Lower leg skin (tissue), 4 donors: ENCODE results near the gene ACTN4. TPM values are rescaled to one million over a fixed set of nuclear protein-coding genes. Genes with fewer than 3 reads are reported as not detected.
"Not testable (repeated sequence)": the region's sequence is repeated elsewhere in the genome, so short reads cannot be mapped to it uniquely, and the experiment has no call there.

Experiments
- DNase-seq, 2 donors: peaks; one replicate each; pipeline ENCODE4 v3.0.0-alpha.2; 2019; ENCODE audit warnings: low spot score in 2 of 2
- H3K4me3 ChIP-seq: fragments of 200-600 bp; sonication (generic); 2 replicates; pipeline ENCODE4 v1.5.1; 2017; ENCODE audit warnings: mild to moderate bottlenecking, low read depth; ENCODE audit not compliant: poor library complexity, severe bottlenecking
- POLR2A ChIP-seq, 2 donors: fragments of 450-650 bp; IDR thresholded peaks; one replicate each; pipeline ENCODE4 v1.6.1; 2016 to 2017; ENCODE audit warnings: antibody characterized with exemption in 2 of 2, mild to moderate bottlenecking in 1 of 2, moderate library complexity in 1 of 2
- WGBS, 2 donors: methylation state at CpG; one replicate each; pipeline ENCODE4 v1.1.5; 2018; 5-methylcytosine and 5-hydroxymethylcytosine counted together
- intact Hi-C: fragments of 100-400 bp; cut with DNase I; formaldehyde crosslinking; loops from one replicate; pipeline ENCODE4 v1.15.0; 2023; ENCODE audit warnings: low total_unique reads
- total RNA-seq, 4 donors: library from RNA; depleted of rRNA; stranded (reverse); fragments of >200 nt; gene quantifications; one replicate each; pipeline ENCODE4 v1.1.0, GENCODE V29; 2016
- TF ChIP-seq, protein P1 (sequence below), 3 donors: fragments of 450-650 bp; IDR thresholded peaks; one replicate each; pipeline ENCODE4 v1.5.1; 2016; ENCODE audit warnings: antibody characterized with exemption in 3 of 3, mild to moderate bottlenecking in 3 of 3, moderate library complexity in 2 of 3

ACTN4 gene
- total RNA-seq, 4 donors from 2014 or later: 411 to 572 (median 469) TPM

DNA sequence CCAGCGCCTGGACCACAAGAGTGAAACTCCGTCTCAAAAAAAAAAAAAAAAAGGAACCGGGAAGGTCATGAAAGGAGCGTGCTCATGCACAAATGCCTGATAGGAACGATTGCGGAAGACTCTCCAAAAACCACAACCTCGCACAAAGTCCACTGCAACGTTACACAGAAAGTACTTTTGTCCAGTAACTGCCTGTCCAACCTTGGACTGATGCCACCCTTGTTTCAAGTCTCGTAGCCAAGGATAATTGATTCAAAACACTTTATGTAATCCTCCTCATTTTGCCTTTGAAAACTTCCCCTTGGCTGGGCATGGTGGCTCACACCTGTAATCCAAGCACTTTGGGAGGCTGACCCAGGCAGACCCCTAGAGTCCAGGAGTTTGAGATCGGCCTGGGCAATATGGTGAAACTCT is 112.1 kb downstream of the ACTN4 start:
- 69 to 77% methylated on average over 10 of the region's 10 CpGs for WGBS, 2 donors
- DNase-seq: no peak
- intact Hi-C loops: no loop called here

DNA sequence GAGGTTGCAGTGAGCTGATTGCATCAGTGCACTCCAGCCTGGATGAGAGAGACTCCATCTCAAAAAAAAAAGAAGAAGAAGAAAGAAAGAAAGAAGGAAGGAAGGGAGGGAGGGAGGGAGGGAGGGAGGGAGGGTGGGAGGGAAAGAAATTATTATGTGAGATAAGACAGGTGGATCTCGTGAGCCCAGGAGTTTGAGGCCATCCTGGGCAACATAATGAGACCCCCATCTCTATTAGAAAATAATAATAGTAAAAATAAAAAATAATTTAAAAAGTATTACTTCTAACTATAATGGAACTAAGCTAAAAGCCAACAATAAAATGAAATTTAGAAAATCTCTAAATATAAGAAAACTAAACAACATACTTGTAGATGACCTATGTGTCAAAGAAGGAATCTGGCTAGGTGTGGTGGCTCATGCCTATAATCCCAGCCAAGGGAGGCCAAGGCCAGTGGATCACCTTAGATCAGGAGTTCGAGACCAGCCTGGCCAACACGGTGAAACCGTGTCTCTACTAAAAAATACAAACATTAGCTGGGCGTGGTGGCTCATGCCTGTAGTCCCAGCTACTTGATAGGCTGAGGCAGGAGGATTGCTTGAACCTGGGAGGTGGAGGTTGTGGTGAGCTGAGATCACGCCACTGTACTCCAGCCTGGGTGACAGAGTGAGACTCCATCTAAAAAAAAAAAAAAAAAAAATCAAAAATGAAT is 113.5 kb downstream of the ACTN4 start:
- H3K4me3 ChIP-seq, intact Hi-C loops, DNase-seq: not testable (repeated sequence)
- WGBS, 2 donors: 70 to 87% methylated on average over 6 of the region's 6 CpGs

More for the DNA sequence above, 112.1 kb downstream of the ACTN4 start:
- no peak for TF ChIP-seq POLR2A (IDR thresholded peaks at IDR 0.05)
- TF ChIP-seq, protein P1, sequence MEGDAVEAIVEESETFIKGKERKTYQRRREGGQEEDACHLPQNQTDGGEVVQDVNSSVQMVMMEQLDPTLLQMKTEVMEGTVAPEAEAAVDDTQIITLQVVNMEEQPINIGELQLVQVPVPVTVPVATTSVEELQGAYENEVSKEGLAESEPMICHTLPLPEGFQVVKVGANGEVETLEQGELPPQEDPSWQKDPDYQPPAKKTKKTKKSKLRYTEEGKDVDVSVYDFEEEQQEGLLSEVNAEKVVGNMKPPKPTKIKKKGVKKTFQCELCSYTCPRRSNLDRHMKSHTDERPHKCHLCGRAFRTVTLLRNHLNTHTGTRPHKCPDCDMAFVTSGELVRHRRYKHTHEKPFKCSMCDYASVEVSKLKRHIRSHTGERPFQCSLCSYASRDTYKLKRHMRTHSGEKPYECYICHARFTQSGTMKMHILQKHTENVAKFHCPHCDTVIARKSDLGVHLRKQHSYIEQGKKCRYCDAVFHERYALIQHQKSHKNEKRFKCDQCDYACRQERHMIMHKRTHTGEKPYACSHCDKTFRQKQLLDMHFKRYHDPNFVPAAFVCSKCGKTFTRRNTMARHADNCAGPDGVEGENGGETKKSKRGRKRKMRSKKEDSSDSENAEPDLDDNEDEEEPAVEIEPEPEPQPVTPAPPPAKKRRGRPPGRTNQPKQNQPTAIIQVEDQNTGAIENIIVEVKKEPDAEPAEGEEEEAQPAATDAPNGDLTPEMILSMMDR (IDR thresholded peaks at IDR 0.05): no peak
- H3K4me3 ChIP-seq: no peak overlapping the region

DNA sequence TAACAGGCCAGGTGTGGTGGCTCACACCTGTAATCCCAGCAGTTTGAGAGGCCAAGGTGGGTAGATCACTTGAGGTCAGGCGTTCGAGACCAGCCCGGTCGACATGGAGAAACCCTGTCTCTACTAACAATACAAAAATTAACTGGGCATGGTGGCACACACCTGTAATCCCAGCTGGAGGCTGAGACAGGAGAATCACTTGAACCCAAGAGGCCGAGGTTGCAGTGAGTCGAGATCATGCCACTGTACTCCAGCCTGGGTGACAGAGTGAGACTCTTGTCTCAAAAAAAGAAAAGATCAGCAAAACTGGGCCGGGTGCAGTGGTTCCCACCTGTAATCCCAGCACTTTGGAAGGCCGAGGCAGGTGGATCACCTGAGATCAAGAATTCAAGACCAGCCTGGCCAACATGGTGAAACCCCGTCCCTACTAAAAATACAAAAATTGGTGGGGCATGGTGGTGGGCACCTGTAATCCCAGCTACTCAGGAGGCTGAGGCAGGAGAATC is 114.5 kb downstream of the ACTN4 start:
- intact Hi-C loops: not testable (repeated sequence)
- 93 to 96% methylated on average over 9 of the region's 9 CpGs for WGBS, 2 donors

DNA sequence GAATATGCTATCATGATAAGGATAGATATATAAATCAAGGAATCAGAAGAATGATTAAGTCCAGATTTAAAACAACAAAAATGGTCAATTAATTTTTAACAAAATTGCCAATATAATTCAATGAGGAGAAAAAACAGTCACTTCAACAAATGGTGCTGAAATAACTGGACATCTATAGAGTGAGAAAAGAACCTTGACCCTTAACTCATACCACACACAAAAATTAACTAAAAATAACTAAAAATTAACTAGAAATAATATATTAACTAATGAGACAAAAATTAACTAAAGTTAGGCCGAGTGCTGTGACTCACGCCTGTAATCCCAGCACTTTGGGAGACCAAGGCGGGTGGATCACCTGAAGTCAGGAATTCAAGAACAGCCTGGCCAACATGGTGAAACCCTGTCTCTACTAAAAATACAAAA is 116.4 kb downstream of the ACTN4 start:
- TF ChIP-seq POLR2A (IDR thresholded peaks at IDR 0.05): no peak
- TF ChIP-seq, protein P1 (IDR thresholded peaks at IDR 0.05): no peak
- 92 to 95% methylated on average over 3 of the region's 3 CpGs for WGBS, 2 donors
- no peak overlapping the region for H3K4me3 ChIP-seq
- intact Hi-C loops: no loop called here
- DNase-seq: no peak

More for the DNA sequence above, 114.5 kb downstream of the ACTN4 start:
- DNase-seq, H3K4me3 ChIP-seq: not testable (repeated sequence)

DNA sequence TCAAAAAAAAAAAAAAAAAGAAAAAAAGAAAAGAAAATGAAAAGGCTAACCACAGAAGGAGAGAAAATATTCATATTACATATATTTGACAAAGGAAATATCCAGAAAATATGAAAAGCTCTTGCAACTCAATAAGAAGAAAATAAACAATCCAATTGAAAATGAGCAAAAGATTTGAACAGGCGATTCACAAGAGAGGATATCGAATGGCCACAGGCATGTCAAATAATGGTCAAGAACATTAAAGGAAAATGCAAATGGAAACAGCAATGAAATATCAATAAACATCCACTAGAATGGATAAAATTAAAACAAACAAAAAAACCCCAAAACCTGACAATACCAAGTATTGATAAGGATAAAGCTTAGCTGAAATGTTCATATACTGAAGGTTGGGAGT is 117.8 kb downstream of the ACTN4 start:
- intact Hi-C loops: no loop called here
- 99 to 100% methylated on average over 2 of the region's 2 CpGs for WGBS, 2 donors
- no peak for TF ChIP-seq POLR2A (IDR thresholded peaks at IDR 0.05)
- TF ChIP-seq, protein P1 (IDR thresholded peaks at IDR 0.05): no peak

DNA sequence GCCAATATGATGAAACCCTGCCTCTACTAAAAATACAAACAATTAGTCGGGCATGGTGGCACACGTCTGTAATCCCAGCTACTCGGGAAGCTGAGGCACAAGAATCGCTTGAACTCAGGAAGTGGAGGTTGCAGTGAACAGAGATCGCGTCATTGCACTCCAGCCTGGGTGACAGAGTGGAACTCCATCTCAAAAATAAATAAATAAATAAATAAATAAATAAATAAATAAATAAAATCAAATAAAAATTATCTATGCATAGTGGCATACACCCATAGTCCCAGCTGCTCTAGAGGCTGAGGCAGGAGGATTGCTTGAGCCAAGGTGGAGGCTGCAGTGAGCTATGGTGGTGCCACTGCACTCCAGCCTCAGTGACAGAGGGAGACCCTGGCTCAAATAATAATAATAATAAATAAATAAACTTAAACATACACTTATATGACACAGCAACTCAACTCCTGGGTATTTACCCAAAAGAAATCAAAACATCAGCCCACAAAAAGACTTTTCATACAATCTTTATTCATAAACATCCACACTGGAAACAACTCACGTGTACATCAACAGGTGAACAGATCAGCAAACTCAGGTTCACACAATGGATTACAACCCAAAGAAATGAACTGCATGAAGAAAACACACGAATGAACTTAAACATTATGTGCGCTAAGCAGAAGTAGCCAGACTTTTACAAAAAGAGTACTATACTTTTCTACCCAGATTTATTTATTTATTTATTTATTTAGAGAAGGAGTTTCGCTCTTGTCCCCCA is 119.0 kb downstream of the ACTN4 start:
- H3K4me3 ChIP-seq: no peak overlapping the region
- intact Hi-C loops: no loop called here
- TF ChIP-seq, protein P1 (IDR thresholded peaks at IDR 0.05): no peak
- no peak for TF ChIP-seq POLR2A (IDR thresholded peaks at IDR 0.05)
- WGBS, 2 donors: 88 to 91% methylated on average over 10 of the region's 10 CpGs
- no peak for DNase-seq

More for the DNA sequence above, 117.8 kb downstream of the ACTN4 start:
- H3K4me3 ChIP-seq: no peak overlapping the region
- DNase-seq: no peak
